GM19035 (cell line): Measurements from ENCODE around the gene TMEM176A.

Source experiments
- ATAC-seq: cut with Tn5 transposase; IDR thresholded peaks from one replicate; pipeline ENCODE4 v1.9.1; 2021; ENCODE audit not compliant: unreplicated experiment

TMEM176A gene

GRCh38 chr7:150787321-150788281, 13.0 kb upstream of the TMEM176A start:
- ATAC-seq, result no peak

GRCh38 chr7:150788474-150789269, 11.9 kb upstream of the TMEM176A start:
- ATAC-seq, result no peak

DNA sequence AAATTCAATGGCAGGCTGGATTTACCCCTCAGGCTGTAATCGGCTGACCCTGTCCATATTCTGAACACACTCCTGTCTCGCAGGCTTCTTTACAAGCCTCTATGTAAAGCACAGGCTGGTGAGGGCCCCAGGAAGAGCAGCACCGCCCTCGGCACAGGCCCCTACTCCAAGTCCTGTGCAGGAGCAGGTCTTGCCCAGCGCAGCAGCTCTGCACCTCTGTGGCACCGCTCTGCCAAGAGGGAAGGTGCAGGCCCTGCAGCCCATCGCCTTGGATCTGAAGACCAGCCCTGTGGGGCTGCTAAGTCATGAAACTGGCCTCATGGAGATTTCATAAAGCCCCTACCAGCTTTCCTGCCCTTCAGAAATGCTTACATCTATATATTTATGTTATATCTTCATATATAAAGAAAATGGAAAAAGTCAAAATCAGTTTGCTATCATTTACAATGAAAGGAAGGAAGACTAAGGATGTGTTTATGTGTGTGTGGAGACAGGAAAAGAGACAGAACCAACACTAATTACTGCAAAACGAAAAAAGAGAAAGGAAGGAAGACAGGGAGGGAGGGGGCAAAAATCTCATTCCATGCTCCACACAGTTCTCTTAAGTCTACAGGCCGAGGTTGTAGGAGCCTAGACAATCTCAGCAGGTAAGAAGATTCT, 10.0 kb upstream of the TMEM176A start:
- ATAC-seq, result no peak

DNA sequence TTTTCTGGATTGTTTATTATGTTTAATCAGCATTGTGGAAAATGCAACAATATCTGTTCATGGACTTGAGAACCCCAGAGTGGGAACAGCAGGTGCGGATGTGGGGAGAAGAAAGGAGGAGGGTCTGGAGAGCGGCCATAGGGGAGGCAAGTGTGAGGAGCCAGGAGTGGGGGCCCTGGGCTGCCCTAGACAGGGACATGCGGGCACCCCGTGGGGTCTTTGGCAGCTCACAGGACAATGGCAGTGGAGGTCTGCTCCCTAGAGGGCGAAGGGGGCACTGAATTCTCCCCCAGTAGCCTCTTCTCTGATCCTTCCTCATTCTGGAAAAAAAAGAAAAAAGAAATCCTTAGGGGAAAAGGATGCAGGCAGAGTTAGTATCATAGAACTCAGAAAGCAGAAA, 9.3 kb upstream of the TMEM176A start:
- ATAC-seq, result no peak

DNA sequence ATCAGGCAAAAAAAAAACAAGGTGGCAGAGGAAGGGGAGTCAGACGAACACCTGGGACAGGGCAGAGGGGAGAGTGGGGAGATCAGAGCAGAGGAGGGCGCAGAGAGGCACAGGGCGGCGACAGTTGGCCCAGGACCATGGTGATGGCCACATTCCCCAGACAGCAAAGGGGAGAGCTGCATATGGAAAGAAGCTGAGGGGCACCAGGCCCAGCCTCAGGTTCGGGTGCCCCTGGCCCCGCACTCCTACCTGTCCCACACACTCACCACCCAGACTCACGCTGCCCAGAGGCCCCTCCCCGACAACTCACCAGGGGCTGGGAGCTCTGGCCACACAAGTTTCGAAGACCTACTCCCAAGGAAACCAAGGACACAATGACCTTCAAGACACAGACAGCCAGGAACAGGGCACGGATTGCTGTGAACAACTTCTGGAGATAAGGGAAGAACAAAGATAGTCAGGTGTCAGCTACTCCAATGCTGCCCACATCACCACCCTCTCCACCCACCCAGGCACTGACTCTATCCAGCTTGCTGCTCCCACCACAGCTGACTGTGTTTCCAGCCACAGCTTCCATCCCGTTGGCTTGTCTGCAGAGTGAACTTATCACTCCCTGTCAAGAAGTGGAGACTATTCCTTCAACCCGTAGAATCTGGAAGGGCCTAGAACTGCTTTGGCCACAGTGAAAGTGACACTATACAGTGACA, 8.7 kb upstream of the TMEM176A start:
- no peak for ATAC-seq

- ATAC-seq, result no peak
Observed at GRCh38 chr7:150793569-150794238, 6.9 kb upstream of the TMEM176A start.

DNA sequence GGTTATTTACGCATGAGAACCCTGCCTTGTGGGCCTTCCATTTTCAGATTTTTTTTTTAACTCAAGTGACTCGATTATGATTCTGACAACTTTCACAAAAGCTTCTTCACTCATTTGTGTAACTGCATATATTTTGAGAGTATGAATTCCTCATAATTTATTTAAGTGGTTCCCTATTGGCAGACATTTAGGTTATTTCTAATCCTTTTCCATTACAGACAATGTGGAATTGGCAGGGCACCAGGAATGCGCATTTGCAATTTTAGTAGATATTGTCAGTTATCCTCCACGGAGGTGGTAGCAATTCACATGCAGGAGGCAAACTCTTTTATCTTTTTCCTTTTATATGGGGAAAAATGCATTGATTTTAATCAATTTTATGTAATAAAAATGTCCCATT, 2.9 kb upstream of the TMEM176A start:
- ATAC-seq, result no peak

- no peak for ATAC-seq
Observed at GRCh38 chr7:150799156-150799555, 1.4 kb upstream of the TMEM176A start.

DNA sequence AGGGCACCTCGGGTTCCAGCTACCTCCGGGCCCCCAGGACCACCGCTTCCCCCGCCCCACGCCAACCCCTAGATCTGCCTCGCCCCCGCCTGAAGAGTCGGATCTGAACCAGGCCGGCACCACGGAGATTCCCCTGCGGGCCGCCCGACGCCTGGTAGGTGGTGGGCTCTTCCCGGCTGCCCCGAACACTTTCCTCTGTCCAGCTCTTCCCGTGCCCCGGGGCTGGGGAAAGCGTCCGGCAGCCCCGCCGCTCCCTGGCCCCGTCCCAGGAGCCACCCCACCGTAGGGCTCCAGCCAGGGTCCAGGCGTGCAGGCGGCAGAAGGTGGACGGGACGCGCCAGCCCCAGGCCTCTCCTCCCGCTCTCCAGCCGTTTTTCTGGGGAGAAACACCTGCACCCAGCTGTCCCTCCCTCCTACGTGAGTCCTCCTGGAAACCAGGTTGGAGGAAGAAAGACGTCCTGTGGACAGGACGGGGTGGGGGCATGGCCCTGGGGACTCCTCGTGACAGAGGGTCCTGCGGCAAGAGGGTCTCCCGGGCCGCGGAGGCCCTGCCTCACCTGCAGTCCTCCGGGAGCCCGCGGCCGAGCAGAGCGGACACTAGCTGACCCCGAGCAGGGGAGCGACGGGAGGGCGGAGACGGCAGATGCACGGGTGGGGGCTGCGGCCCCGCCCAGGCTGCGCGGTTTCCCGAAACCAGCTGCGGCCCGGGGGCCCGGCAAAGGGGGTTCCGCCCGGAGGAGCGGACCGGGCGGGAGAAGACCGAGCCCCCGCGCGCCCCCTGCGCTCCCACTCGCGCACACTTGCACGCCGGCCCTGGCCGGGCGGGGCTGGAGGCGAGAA, 608 bp upstream of the TMEM176A start, which contains the start of gene TMEM176B:
TSS of gene TMEM176B (minus strand) at position 624 of the 840 bp plus-strand sequence. CDS start 3,795 bp downstream, outside the sequence.
- no peak for ATAC-seq

GRCh38 chr7:150801242-150801945, 825 bp downstream of the TMEM176A start:
- ATAC-seq, result no peak

- ATAC-seq, result no peak
Observed at GRCh38 chr7:150801946-150802771, 1.6 kb downstream of the TMEM176A start.

DNA sequence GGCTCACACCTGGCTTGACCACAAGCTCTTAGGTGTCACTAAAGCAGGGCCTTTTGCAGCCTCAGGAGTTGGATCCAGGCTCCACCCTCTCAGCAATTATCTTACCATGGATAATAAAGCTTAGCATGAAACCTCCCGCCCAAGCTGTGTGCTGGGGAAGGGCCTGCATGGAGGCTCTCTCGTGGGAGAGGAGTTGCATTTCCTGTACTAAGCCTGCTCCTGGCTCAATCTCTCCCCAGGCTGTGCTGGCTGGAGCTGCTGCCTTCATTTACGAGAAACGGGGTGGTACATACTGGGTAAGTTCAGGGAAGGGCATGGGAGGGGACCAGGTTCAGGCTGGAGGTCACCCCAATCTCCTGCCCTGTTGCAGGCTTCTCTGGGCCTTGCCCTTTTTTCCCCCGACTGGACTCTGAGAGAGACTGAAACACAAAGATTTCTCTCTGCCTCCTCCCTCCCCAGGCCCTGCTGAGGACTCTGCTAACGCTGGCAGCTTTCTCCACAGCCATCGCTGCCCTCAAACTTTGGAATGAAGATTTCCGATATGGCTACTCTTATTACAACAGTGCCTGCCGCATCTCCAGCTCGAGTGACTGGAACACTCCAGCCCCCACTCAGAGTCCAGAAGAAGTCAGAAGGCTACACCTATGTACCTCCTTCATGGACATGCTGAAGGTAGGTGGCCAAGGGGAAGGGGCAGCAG, 2.7 kb downstream of the TMEM176A start:
- no peak for ATAC-seq

DNA sequence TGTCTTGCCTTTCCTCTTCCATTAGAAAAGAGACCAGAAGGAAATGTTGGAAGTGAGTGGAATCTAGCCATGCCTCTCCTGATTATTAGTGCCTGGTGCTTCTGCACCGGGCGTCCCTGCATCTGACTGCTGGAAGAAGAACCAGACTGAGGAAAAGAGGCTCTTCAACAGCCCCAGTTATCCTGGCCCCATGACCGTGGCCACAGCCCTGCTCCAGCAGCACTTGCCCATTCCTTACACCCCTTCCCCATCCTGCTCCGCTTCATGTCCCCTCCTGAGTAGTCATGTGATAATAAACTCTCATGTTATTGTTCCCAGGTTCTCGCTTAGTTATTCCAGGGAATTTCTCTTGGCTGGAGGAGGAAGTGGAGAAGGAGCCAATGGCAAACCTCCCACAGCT, 4.2 kb downstream of the TMEM176A start:
- ATAC-seq, result no peak

GRCh38 chr7:150805864-150806263, 5.3 kb downstream of the TMEM176A start:
- ATAC-seq, result no peak

DNA sequence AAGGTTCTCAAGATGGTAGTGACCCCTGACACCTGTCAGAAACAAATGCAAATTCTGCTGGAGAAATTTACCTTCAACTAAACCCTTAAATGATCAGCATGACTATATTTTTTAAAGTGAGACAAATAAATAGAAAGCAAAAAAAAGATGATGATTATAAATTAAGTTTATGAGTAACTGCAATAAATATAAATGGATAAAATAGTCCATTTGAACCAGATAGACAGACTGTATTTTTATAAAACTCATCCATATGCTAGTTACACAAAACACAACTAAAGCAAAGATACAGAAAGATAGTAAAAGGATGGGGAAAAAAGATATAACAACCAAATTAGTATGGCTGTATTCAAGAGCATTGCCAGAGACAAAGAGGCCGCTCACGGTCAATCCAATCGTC, 5.9 kb downstream of the TMEM176A start:
- no peak for ATAC-seq

GRCh38 chr7:150806863-150807262, 6.3 kb downstream of the TMEM176A start:
- ATAC-seq, result no peak
